H9 (cell line): ENCODE data around the gene AATK. TPM values are rescaled to one million over a fixed set of nuclear protein-coding genes. Genes with fewer than 3 reads are reported as not detected.

Experiments
- DNase-seq: peaks from one replicate; pipeline ENCODE4 v3.0.0-alpha.2; 2017
- H2AFZ ChIP-seq: one replicate; pipeline ENCODE4 v1.6.1; 2013; ENCODE audit warnings: mild to moderate bottlenecking, low read length, control low read depth, moderate library complexity
- H2AK5ac ChIP-seq: 2 replicates; pipeline ENCODE4 v1.6.1; 2013; ENCODE audit warnings: low read length, control low read depth, mixed read lengths; ENCODE audit not compliant: insufficient read length
- H2BK120ac ChIP-seq: one replicate; pipeline ENCODE4 v1.6.1; 2013; ENCODE audit warnings: low read depth, mild to moderate bottlenecking, low read length, control low read depth, inconsistent platforms; ENCODE audit not compliant: poor library complexity, severe bottlenecking
- H2BK12ac ChIP-seq: 2 replicates; pipeline ENCODE4 v1.6.1; 2013; ENCODE audit warnings: low read length, control low read depth, mixed read lengths, low read depth; ENCODE audit not compliant: insufficient read length
- H2BK15ac ChIP-seq: 2 replicates; pipeline ENCODE4 v1.6.1; 2013; ENCODE audit warnings: low read depth, low read length, control low read depth
- H2BK20ac ChIP-seq: one replicate; pipeline ENCODE4 v1.6.1; 2013; ENCODE audit warnings: low read depth, mild to moderate bottlenecking, low read length, control low read depth, inconsistent platforms; ENCODE audit not compliant: poor library complexity, severe bottlenecking
- H2BK5ac ChIP-seq: 2 replicates; pipeline ENCODE4 v1.6.1; 2013; ENCODE audit warnings: low read length, control low read depth, mixed read lengths; ENCODE audit not compliant: insufficient read length
- H3K14ac ChIP-seq: 2 replicates; pipeline ENCODE4 v1.6.1; 2013; ENCODE audit warnings: low read length, control low read depth; ENCODE audit not compliant: insufficient read depth
- H3K18ac ChIP-seq: 2 replicates; pipeline ENCODE4 v1.6.1; 2013; ENCODE audit warnings: low read depth, mild to moderate bottlenecking, mixed read lengths, low read length, control low read depth; ENCODE audit not compliant: insufficient read length
- H3K23ac ChIP-seq: 2 replicates; pipeline ENCODE4 v1.6.1; 2013; ENCODE audit warnings: low read length, control low read depth, mixed read lengths, low read depth; ENCODE audit not compliant: insufficient read length
- H3K23me2 ChIP-seq: 2 replicates; pipeline ENCODE4 v1.6.1; 2013; ENCODE audit warnings: low read depth, mild to moderate bottlenecking, mixed read lengths, low read length, control low read depth; ENCODE audit not compliant: insufficient read length, poor library complexity, severe bottlenecking
- H3K27ac ChIP-seq: 2 replicates; pipeline ENCODE4 v1.5.1; 2013; ENCODE audit warnings: low read length, control low read depth, mixed read lengths, low read depth; ENCODE audit not compliant: insufficient read length
- H3K27me3 ChIP-seq: 2 replicates; pipeline ENCODE4 v1.6.1; 2013; ENCODE audit warnings: low read length, control low read depth, inconsistent platforms; ENCODE audit not compliant: insufficient read depth
- H3K4ac ChIP-seq: 2 replicates; pipeline ENCODE4 v1.6.1; 2013; ENCODE audit warnings: low read depth, mild to moderate bottlenecking, control low read depth, inconsistent platforms, low read length, moderate library complexity
- H3K4me1 ChIP-seq: 2 replicates; pipeline ENCODE4 v1.6.1; 2013; ENCODE audit warnings: low read length, control low read depth, inconsistent platforms; ENCODE audit not compliant: insufficient read depth
- H3K4me2 ChIP-seq: 2 replicates; pipeline ENCODE4 v1.6.1; 2013; ENCODE audit warnings: low read length, control low read depth, mixed read lengths; ENCODE audit not compliant: insufficient read length, insufficient read depth
- H3K56ac ChIP-seq: 2 replicates; pipeline ENCODE4 v1.6.1; 2013; ENCODE audit warnings: low read depth, mild to moderate bottlenecking, mixed read lengths, low read length, control low read depth; ENCODE audit not compliant: insufficient read length
- H3K79me1 ChIP-seq: 2 replicates; pipeline ENCODE4 v1.6.1; 2013; ENCODE audit warnings: low read depth, mild to moderate bottlenecking, moderate library complexity, low read length, control low read depth, inconsistent platforms; ENCODE audit not compliant: insufficient read depth, poor library complexity, severe bottlenecking
- H3K79me2 ChIP-seq: 2 replicates; pipeline ENCODE4 v1.6.1; 2013; ENCODE audit warnings: low read length, control low read depth, inconsistent platforms; ENCODE audit not compliant: insufficient read depth
- H3K9ac ChIP-seq: 2 replicates; pipeline ENCODE4 v1.6.1; 2013; ENCODE audit warnings: low read length, control low read depth, mixed read lengths; ENCODE audit not compliant: insufficient read length; ENCODE audit errors: extremely low read depth
- H3K9me3 ChIP-seq: one replicate; pipeline ENCODE4 v1.6.1; 2013; ENCODE audit warnings: low read depth, low read length, inconsistent platforms; ENCODE audit not compliant: control insufficient read depth
- H3T11ph ChIP-seq: one replicate; pipeline ENCODE4 v1.6.1; 2013; ENCODE audit warnings: mild to moderate bottlenecking, low read length, control low read depth, inconsistent platforms
- H4K20me1 ChIP-seq: one replicate; pipeline ENCODE4 v1.6.1; 2013; ENCODE audit not compliant: control insufficient read depth, insufficient read length, insufficient read depth
- H4K5ac ChIP-seq: 2 replicates; pipeline ENCODE4 v1.6.1; 2013; ENCODE audit warnings: low read depth, mild to moderate bottlenecking, mixed read lengths, low read length, control low read depth; ENCODE audit not compliant: insufficient read length
- H4K8ac ChIP-seq: replicated peaks from 2 replicates; pipeline ENCODE4 v1.6.1; 2013; ENCODE audit warnings: low read length, control low read depth, mixed read lengths, low read depth; ENCODE audit not compliant: insufficient read length
- H4K91ac ChIP-seq: 2 replicates; pipeline ENCODE4 v1.6.1; 2013; ENCODE audit warnings: low read depth, mild to moderate bottlenecking, moderate library complexity, mixed read lengths, low read length, control low read depth; ENCODE audit not compliant: insufficient read length
- H3K27ac Mint-ChIP-seq, 3 experiments: 2 replicates in 2 of 3; 3 replicates in 1 of 3; pipeline ENCODE4 v1.8.0; 2020 to 2021; ENCODE audit warnings: mixed read lengths in 3 of 3, mild to moderate bottlenecking in 1 of 3, moderate library complexity in 1 of 3
- H3K27me3 Mint-ChIP-seq: 2 replicates; pipeline ENCODE4 v1.8.0; 2021; ENCODE audit warnings: low read depth, mild to moderate bottlenecking, moderate library complexity, mixed read lengths
- H3K36me3 Mint-ChIP-seq, 3 experiments: 2 replicates in 2 of 3; 3 replicates in 1 of 3; pipeline ENCODE4 v1.8.0; 2020 to 2021; ENCODE audit warnings: low read depth in 3 of 3, mixed read lengths in 3 of 3; ENCODE audit not compliant: insufficient read depth in 1 of 3
- H3K4me1 Mint-ChIP-seq, 2 experiments: 2 replicates each; pipeline ENCODE4 v1.8.0; 2020; ENCODE audit warnings: mixed read lengths in 2 of 2
- H3K4me3 Mint-ChIP-seq, 2 experiments: 2 replicates in 1 of 2; 3 replicates in 1 of 2; pipeline ENCODE4 v1.8.0; 2020 to 2021; ENCODE audit warnings: mild to moderate bottlenecking in 2 of 2, mixed read lengths in 2 of 2, moderate library complexity in 1 of 2
- H3K9me3 Mint-ChIP-seq, 2 experiments: 2 replicates in 1 of 2; 3 replicates in 1 of 2; pipeline ENCODE4 v1.8.0; 2020; ENCODE audit warnings: mild to moderate bottlenecking in 2 of 2, mixed read lengths in 2 of 2, moderate library complexity in 1 of 2
- CTCF ChIP-seq: fragments of 200-600 bp; sonication (generic); conservative IDR thresholded peaks from 3 replicates; pipeline ENCODE4 v1.8.0; 2021; ENCODE audit warnings: antibody characterized with exemption, mild to moderate bottlenecking
- WGBS: extraction: QIAGEN DNeasy Blood & Tissue Kit; methylation state at CpG from one replicate; pipeline ENCODE4 v1.1.7; 2013; ENCODE audit warnings: missing lambda C conversion rate, low lambda C conversion rate, mixed read lengths; ENCODE audit not compliant: insufficient read length; ENCODE audit errors: extremely low coverage; 5-methylcytosine and 5-hydroxymethylcytosine counted together
- total RNA-seq: library from RNA; stranded (reverse); gene quantifications from 2 replicates; pipeline ENCODE4 v1.2.1, GENCODE V29; 2021

The AATK gene
- total RNA-seq, 1 experiment from 2014 or later = 2.4 TPM

GRCh38 chr17:81124377-81124776, 41.6 kb downstream of the AATK start:
- H3K4me1 ChIP-seq = no peaks in the 10 kb centered on the region
- no peak overlapping the region for H3K14ac ChIP-seq
- H3K23me2 ChIP-seq = no peaks in the 10 kb centered on the region
- no peak overlapping the region for H2BK15ac ChIP-seq
- H3K27me3 ChIP-seq = no peaks in the 10 kb centered on the region
- TF ChIP-seq CTCF = no peak
- no peak overlapping the region for H4K5ac ChIP-seq
- Mint-ChIP-seq H3K4me1 (peaks cover 0 to 7% of the 10 kb centered on the region in 2 experiments; a peak in 2 of 4 replicates), H3K27ac (no peak overlapping the region), H3K36me3 (no peaks in the 10 kb centered on the region), H3K4me3 (no peak overlapping the region), H3K27me3 (no peaks in the 10 kb centered on the region), H3K9me3 (no peaks in the 10 kb centered on the region)
- H4K20me1 ChIP-seq = no peaks in the 10 kb centered on the region
- H3K27ac ChIP-seq = no peak overlapping the region
- no peak overlapping the region for H3K4ac ChIP-seq
- H2BK5ac ChIP-seq = no peak overlapping the region
- no peak overlapping the region for H3K4me2 ChIP-seq
- H4K8ac ChIP-seq = no peak overlapping the region
- no peak overlapping the region for H2BK20ac ChIP-seq
- no peak overlapping the region for H2AK5ac ChIP-seq
- H2BK12ac ChIP-seq = no peak overlapping the region
- H3K9me3 ChIP-seq = no peaks in the 10 kb centered on the region
- no peak overlapping the region for H2AFZ ChIP-seq
- H3T11ph ChIP-seq = no peak overlapping the region
- no peaks in the 10 kb centered on the region for H3K79me1 ChIP-seq
- no peak overlapping the region for H3K23ac ChIP-seq
- no CpG with 5 or more reads among the region's 18 CpGs for WGBS
- no peaks in the 10 kb centered on the region for H3K79me2 ChIP-seq
- H2BK120ac ChIP-seq = no peak overlapping the region
- DNase-seq = no peak
- H3K9ac ChIP-seq = no peak overlapping the region
- H4K91ac ChIP-seq = no peak overlapping the region
- no peak overlapping the region for H3K56ac ChIP-seq
- no peak overlapping the region for H3K18ac ChIP-seq
